GM13977 (cell line): ENCODE results near the gene PAM.

Experiments
- DNase-seq: peaks from one replicate; pipeline ENCODE4 v3.0.0; 2012; ENCODE audit warnings: low spot score
- CTCF ChIP-seq: IDR thresholded peaks from 2 replicates; pipeline ENCODE4 v1.5.1; 2012; ENCODE audit warnings: mild to moderate bottlenecking, control low read depth; ENCODE audit not compliant: insufficient read depth; ENCODE audit errors: extremely low read depth, missing control alignments
- in situ Hi-C: fragments of 300-500 bp; cut with MboI; formaldehyde crosslinking; loops from one replicate; pipeline ENCODE4 v1.12.0; 2022; ENCODE audit warnings: low sequenced_read_pairs, low pct_unique_long_range_greater_than_20kb, mixed read lengths, inconsistent platforms; ENCODE audit not compliant: unreplicated experiment

The PAM gene

GRCh38 chr5:102946971-102947370 is 191.9 kb downstream of the PAM start:
- no peak for TF ChIP-seq CTCF
- in situ Hi-C loops = no loop called here
- no peak for DNase-seq

- in situ Hi-C loops = no loop called here
- no peak for DNase-seq
- no peak for TF ChIP-seq CTCF
Measured at GRCh38 chr5:102955488-102955887, 200.4 kb downstream of the PAM start.

GRCh38 chr5:102956599-102956998 is 201.5 kb downstream of the PAM start:
- no peak for DNase-seq
- TF ChIP-seq CTCF = no peak

GRCh38 chr5:102957141-102957540 is 202.0 kb downstream of the PAM start:
- no peak for DNase-seq
- no peak for TF ChIP-seq CTCF
- in situ Hi-C loops = no loop called here

More at GRCh38 chr5:102956599-102956998, 201.5 kb downstream of the PAM start:
- in situ Hi-C loops = no loop called here

- in situ Hi-C loops = no loop called here
- no peak for DNase-seq
- TF ChIP-seq CTCF = no peak
Measured at GRCh38 chr5:102958481-102959011, 203.4 kb downstream of the PAM start.

GRCh38 chr5:102959055-102959454 is 203.9 kb downstream of the PAM start:
- in situ Hi-C loops = no loop called here
- no peak for TF ChIP-seq CTCF
- DNase-seq = no peak

- no peak for DNase-seq
- in situ Hi-C loops = no loop called here
- TF ChIP-seq CTCF = no peak
Measured at GRCh38 chr5:102961671-102962070, 206.6 kb downstream of the PAM start.
